Left colon (tissue), 2 donors: ENCODE data around the gene SP8. TPM values are rescaled to one million over a fixed set of nuclear protein-coding genes. Genes with fewer than 3 reads are reported as not detected.

ENCODE experiments used
- ATAC-seq: fragments of 200-7000 bp; cut with Tn5 transposase; one replicate; pipeline ENCODE4 v1.9.1; 2020; ENCODE audit warnings: mild to moderate bottlenecking, moderate library complexity
- DNase-seq, 2 donors: peaks; one replicate each; pipeline ENCODE4 v3.0.0-alpha.2; 2020
- intact Hi-C, 2 donors: fragments of 100-400 bp; cut with DNase I in 1 of 2; cut with micrococcal nuclease in 1 of 2; formaldehyde crosslinking; loops; one replicate each; pipeline versions ENCODE4 v1.11.2 to v1.14.0; 2022; cut with DNase I, micrococcal nuclease
- total RNA-seq, 2 donors: library from RNA; stranded (reverse); fragmentation: NEBNext Ultra II Directional; extraction: Animal tissue kit (Norgen Biotek cat#: 25700); gene quantifications; one replicate each; pipeline ENCODE4 v1.2.1, GENCODE V29; 2021
- donor health status: DM: no; HTN: no; CAD: no.
- donor health status: DM: yes; HTN: yes; CAD: no.

The SP8 gene
- total RNA-seq, 2 donors from 2014 or later = not detected

DNA sequence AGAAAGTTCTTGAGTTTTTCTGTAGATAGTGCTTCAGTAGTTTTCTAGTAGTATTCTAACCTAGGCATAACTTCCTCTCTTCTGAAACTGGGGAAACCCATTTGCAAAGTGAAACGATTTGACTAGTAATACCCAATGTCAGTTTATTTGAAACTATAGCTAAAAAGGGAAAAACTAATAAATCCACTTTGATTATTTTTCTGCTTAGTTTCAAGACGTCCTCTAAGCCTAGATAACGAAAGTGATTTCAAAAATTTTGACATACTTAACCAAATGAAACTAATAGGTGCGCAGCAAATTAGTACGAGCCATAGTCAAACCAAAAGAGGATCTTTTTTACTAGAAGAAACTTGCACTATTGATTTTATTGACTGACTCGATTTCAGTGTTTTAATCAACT is 9.8 kb upstream of the SP8 start:
- intact Hi-C loops = no loop called here
- ATAC-seq = no peak

DNA sequence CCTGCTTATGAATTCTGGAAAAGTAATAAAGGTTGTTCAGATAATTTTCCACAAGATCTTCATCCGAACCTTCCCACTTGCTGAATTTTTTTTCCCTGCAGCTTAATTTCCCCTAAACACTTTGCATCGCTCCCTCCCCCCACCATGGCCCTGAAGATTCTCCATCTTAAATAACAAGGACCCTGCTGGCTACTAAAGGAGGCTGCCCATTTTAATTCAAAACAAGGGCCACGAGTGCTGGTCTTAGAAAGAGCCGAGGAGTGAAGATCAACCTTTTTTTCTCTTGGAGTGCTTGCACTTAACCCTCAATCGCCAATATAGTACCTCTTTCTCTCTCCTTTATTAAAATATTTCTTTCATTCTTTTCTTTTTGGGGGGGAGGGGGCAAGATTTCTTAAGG is 9.2 kb upstream of the SP8 start:
- ATAC-seq = no peak
- DNase-seq = no peak
- intact Hi-C loops = no loop called here

More for the DNA sequence above, 9.8 kb upstream of the SP8 start:
- DNase-seq = no peak

DNA sequence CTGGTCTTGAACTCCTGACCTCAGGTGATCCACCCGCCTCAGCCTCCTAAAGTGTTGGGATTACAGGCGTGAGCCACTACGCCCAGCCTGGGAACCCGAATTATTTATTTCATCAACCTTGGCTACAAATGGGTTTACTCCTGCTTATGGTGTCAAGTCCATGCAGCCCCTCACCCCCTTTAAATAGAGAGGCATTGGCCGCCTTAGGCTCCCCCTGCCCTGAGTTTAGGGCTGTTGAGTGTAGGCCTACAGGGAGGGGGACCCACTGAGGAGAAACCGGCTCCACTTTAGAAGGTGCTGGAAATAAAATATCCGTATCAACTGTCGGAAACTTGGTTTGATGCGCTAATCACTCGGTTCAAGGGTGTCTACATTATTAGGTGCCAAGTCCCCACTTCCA is 8.7 kb upstream of the SP8 start:
- ATAC-seq = no peak
- intact Hi-C loops = no loop called here
- no peak for DNase-seq

DNA sequence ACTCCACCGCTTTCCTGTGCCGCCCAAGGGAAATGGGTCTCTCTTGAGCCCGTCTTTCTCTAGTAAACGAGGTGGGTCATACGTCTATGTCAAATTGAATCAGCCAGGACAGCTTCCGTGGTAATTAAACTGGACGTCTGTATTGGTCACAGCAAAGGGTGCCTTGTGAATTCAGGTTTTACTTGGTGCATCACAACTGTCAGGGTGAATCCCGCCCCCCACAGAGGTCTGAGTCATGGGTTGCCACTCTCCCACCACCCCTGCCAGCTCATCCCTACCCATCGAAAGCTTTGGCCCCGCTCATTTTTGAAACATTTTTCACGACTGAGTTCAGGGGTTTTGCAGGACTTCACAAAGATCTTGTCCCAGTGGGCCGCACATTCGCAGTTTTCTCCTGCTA is 8.0 kb upstream of the SP8 start:
- intact Hi-C loops = no loop called here
- ATAC-seq (no peak), DNase-seq (no peak)

GRCh38 chr7:20793694-20794394 is 7.2 kb upstream of the SP8 start:
- intact Hi-C loops = no loop called here
- no peak for DNase-seq
- ATAC-seq = no peak

- no peak for DNase-seq
- intact Hi-C loops = no loop called here
These were observed 6.6 kb upstream of the SP8 start for GRCh38 chr7:20793248-20793647.

GRCh38 chr7:20791538-20792434 is 5.1 kb upstream of the SP8 start:
- intact Hi-C loops = no loop called here
- no peak for ATAC-seq

More at GRCh38 chr7:20793248-20793647, 6.6 kb upstream of the SP8 start:
- no peak for ATAC-seq

DNA sequence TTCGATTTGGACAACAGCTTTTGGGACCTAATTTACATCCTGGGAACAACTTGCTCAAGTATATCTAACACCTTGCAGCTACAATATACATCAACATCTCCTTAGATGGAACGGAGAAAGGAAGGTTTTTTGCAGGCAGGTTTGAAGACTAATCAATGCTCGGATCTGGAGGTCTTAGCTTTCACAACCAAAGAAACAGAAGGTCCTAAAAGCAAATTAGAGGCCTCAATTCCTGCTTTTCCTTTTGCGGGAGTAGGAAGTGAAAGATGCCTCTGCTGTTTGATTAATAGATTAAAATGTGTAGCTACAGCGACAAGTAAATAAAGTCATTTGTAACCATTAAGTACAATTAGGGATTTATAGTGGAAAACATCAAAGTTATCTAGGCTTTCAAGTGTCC is 3.7 kb upstream of the SP8 start:
- no peak for ATAC-seq
- intact Hi-C loops = no loop called here
- DNase-seq = no peak

More at GRCh38 chr7:20791538-20792434, 5.1 kb upstream of the SP8 start:
- DNase-seq = no peak

DNA sequence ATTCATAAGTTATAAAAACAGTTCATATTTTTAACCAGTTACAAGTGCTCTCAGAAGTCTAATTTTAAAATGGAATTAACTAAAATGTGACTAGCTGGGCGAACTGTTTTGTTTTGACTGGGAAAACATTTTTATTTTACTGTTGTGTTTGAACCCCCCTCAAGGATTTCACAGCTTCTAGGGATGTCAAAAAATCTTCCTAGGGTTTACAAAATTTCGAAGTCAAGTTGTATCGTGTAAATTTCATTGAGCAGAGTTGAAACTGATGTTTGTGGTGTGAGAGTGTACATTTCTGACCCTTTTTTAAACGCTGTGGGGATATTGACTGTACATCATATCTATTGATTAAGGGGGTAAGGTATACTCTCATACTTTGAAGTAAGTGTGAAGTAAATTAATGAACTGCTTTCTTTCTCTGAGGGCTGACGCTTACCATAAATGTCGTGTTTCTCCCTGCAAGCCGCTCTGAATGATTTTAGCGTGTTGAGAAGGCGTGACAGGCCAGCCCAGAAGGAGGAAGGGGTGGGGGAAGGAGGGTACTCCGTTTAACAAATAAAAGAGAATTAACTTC is 1.8 kb upstream of the SP8 start:
- no peak for ATAC-seq
- intact Hi-C loops = no loop called here
- no peak for DNase-seq

- intact Hi-C loops = no loop called here
- no peak for ATAC-seq
These were observed 1.2 kb upstream of the SP8 start for GRCh38 chr7:20787660-20788419.

GRCh38 chr7:20786421-20786778 is 286 bp downstream of the SP8 start:
- ATAC-seq = peak; percentile 25
- DNase-seq = no peak
- intact Hi-C loops = no loop called here

More at GRCh38 chr7:20787660-20788419, 1.2 kb upstream of the SP8 start:
- DNase-seq = no peak

DNA sequence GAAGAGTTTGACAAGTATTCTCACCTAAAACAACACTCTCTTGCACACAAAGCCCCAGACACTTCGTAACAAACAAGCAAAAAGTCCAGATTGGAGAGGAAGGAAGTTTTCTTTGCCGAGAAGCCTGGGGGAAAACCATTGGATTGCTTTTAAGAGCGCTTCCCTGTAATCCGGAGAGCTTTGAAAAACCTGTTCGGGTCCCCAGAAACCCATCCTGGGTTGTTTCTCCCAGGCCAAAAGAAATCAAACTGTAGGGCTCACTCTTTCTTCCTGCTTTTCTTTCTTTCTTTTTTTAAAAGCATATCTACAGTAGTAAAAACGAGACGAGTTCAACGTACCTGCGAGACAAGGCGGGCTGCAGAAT is 655 bp downstream of the SP8 start:
- intact Hi-C loops = no loop called here
- ATAC-seq (no peak), DNase-seq (no peak)

GRCh38 chr7:20785157-20786048 is 1.3 kb downstream of the SP8 start:
- ATAC-seq = peak; percentile 47
- intact Hi-C loops = no loop called here
- DNase-seq = peak in 1 of 2 donors; percentile 26

- DNase-seq (no peak), ATAC-seq (peak; percentile 29)
- intact Hi-C loops = no loop called here
These were observed 2.1 kb downstream of the SP8 start for GRCh38 chr7:20784388-20785156.

DNA sequence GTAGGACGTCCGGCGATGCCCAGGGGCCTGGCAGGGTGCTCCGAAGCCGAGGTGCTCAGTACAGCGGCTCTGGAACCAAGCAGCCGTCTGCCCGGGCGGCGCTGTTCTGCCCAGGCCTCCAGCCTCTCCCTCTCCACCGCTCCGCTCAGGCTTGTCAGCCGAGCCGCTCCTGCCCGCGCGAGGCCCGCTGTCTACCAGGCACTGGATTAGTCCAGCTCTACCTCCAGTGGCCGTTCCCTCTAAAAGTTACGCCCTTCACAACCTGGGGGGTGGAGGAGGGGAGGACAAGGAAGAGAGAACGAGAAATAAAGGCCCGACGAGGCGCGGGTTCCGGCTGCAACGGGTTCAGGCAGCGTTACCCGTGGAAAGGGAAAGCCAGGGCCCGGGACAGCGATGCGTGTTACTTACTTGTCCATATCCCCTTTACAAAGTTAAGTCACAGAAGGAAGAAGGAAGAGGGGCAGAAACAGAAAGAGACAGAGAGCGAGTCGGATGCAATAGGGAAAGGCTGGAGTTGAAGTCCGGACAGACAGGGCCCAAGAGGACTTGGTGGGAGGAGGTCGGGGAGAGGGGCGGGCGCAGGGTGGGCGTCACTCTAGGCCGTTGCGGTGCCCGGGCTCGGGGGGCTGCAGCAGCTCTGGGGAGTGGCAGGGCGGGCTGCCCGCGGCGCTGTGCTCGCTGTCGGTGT is 2.8 kb downstream of the SP8 start:
- DNase-seq (peak in 1 of 2 donors; percentile 41), ATAC-seq (peak; percentile 79)
- intact Hi-C loops = no loop called here

DNA sequence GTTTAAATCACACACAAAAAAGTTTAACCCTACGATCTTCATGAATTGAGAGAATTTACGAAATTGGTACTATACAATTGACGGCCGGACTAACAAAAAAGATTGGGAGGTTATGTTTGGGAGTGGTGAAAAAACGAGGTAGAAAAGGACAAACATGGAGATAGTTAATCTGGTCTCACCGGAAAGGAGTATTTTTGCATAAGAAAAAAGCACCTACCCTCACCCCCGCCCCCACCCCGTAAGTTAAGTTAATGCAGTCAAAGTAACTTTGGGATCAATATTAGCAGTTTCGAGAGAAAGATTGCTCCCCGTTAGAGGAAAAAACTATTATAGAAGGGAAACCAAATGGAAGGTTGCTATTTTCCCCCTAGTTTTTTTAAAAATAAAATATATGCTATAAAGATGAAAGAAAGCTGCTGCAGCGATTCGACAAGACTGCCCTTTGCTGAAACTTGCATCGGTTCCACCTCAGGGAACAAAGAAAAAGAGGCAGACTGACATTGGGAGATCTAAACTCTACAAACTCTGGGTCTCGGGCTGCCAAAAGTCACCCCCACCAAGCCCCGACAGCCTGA is 3.5 kb downstream of the SP8 start:
- intact Hi-C loops = no loop called here
- DNase-seq (no peak), ATAC-seq (no peak)

- intact Hi-C loops = loop anchor here in 1 of 2 donors (10.0 kb wide), 1 partner anchor 476 kb away; no protein-coding TSS in a partner anchor
- DNase-seq (no peak), ATAC-seq (no peak)
These were observed 7.6 kb downstream of the SP8 start for GRCh38 chr7:20779041-20779440.
